IMR-90 (cell line): Measurements from ENCODE around the gene FGF19. TPM values are rescaled to one million over a fixed set of nuclear protein-coding genes. Genes with fewer than 3 reads are reported as not detected.
"Not testable (repeated sequence)": the region's sequence is repeated elsewhere in the genome, so short reads cannot be mapped to it uniquely, and the experiment has no call there.

Experiments
- ATAC-seq: fragments of 200-7000 bp; cut with Tn5 transposase; 2 replicates; pipeline ENCODE4 v1.9.1; 2020; ENCODE audit warnings: low read depth, mild to moderate bottlenecking, moderate library complexity
- BruUV-seq: library from RNA; stranded (reverse); fragments of 400-500 nt; replicated peaks from 2 replicates; lab custom pipeline; 2021; lab: Mats Ljungman, UMichigan
- CTCF ChIA-PET: fragments of 300-600 bp; formaldehyde crosslinking; extraction: SDS; loops from one replicate; lab custom pipeline; 2021; ENCODE audit warnings: antibody characterized with exemption; lab: Yijun Ruan, JAX
- POLR2A ChIA-PET: fragments of 300-600 bp; sonication (Branson Sonifier 250); formaldehyde crosslinking; loops from one replicate; lab custom pipeline; 2022; ENCODE audit warnings: antibody characterized with exemption; ENCODE audit not compliant: unreplicated experiment; lab: Charles Lee
- DNase-seq: peaks from one replicate; pipeline ENCODE4 v3.0.0; 2013
- H2AFZ ChIP-seq: replicated peaks from 2 replicates; pipeline ENCODE3; 2013; ENCODE audit warnings: low read length, mild to moderate bottlenecking; ENCODE audit not compliant: poor library complexity
- H2AK5ac ChIP-seq: 2 replicates; pipeline ENCODE4 v1.6.1; 2013; ENCODE audit warnings: low read depth, low read length, inconsistent platforms
- H2AK9ac ChIP-seq: replicated peaks from 2 replicates; pipeline ENCODE3; 2013; ENCODE audit warnings: mild to moderate bottlenecking, low read depth, low read length, moderate library complexity; ENCODE audit not compliant: poor library complexity
- H2BK120ac ChIP-seq: 2 replicates; pipeline ENCODE4 v1.6.1; 2013; ENCODE audit warnings: low read depth, low read length, inconsistent platforms
- H2BK15ac ChIP-seq: 3 replicates; pipeline ENCODE4 v1.6.1; 2013; ENCODE audit warnings: low read depth, low read length, inconsistent platforms
- H2BK20ac ChIP-seq: 2 replicates; pipeline ENCODE4 v1.6.1; 2013; ENCODE audit warnings: low read depth, mild to moderate bottlenecking, inconsistent platforms, low read length, moderate library complexity
- H2BK5ac ChIP-seq: 2 replicates; pipeline ENCODE4 v1.6.1; 2013; ENCODE audit warnings: mild to moderate bottlenecking, low read depth, low read length, inconsistent platforms; ENCODE audit not compliant: poor library complexity, severe bottlenecking
- H3K14ac ChIP-seq: replicated peaks from 2 replicates; pipeline ENCODE4 v1.6.1; 2013; ENCODE audit warnings: low read depth, low read length, inconsistent platforms
- H3K18ac ChIP-seq: 2 replicates; pipeline ENCODE4 v1.6.1; 2013; ENCODE audit warnings: low read depth, low read length, control low read depth
- H3K23ac ChIP-seq: 2 replicates; pipeline ENCODE4 v1.6.1; 2013; ENCODE audit warnings: low read depth, low read length, inconsistent platforms
- H3K27ac ChIP-seq: 2 replicates; pipeline ENCODE4 v1.5.1; 2013; ENCODE audit warnings: mild to moderate bottlenecking, control low read depth, low read length; ENCODE audit not compliant: insufficient read depth
- H3K27me3 ChIP-seq: 2 replicates; pipeline ENCODE4 v1.6.1; 2013; ENCODE audit warnings: low read length; ENCODE audit not compliant: control insufficient read depth, insufficient read depth
- H3K36me3 ChIP-seq: 2 replicates; pipeline ENCODE4 v1.6.1; 2013; ENCODE audit warnings: low read length, mixed read lengths; ENCODE audit not compliant: control insufficient read depth, insufficient read depth
- H3K4ac ChIP-seq: 2 replicates; pipeline ENCODE4 v1.6.1; 2013; ENCODE audit warnings: low read depth, low read length, inconsistent platforms
- H3K4me1 ChIP-seq: 2 replicates; pipeline ENCODE4 v1.6.1; 2013; ENCODE audit warnings: low read length, mixed read lengths; ENCODE audit not compliant: control insufficient read depth, insufficient read depth
- H3K4me2 ChIP-seq: 2 replicates; pipeline ENCODE4 v1.6.1; 2013; ENCODE audit warnings: low read depth, mild to moderate bottlenecking, control low read depth, low read length, moderate library complexity
- H3K4me3 ChIP-seq: 2 replicates; pipeline ENCODE4 v1.5.1; 2013; ENCODE audit warnings: low read depth, mild to moderate bottlenecking, control low read depth, low read length, moderate library complexity; ENCODE audit not compliant: insufficient read depth
- H3K56ac ChIP-seq: 2 replicates; pipeline ENCODE4 v1.6.1; 2013; ENCODE audit warnings: low read length, inconsistent platforms; ENCODE audit not compliant: insufficient read depth; ENCODE audit errors: extremely low read depth
- H3K79me1 ChIP-seq, 2 experiments: 2 replicates each; pipeline ENCODE4 v1.6.1; 2013; ENCODE audit warnings: low read length in 2 of 2, inconsistent platforms in 1 of 2, low read depth in 1 of 2
- H3K9ac ChIP-seq: 2 replicates; pipeline ENCODE4 v1.6.1; 2013; ENCODE audit warnings: low read depth, low read length, control low read depth
- H3K9me1 ChIP-seq: 2 replicates; pipeline ENCODE4 v1.6.1; 2013; ENCODE audit warnings: low read length, inconsistent platforms; ENCODE audit not compliant: insufficient read depth
- H3K9me3 ChIP-seq: 2 replicates; pipeline ENCODE4 v1.6.1; 2013; ENCODE audit warnings: low read length; ENCODE audit not compliant: control insufficient read depth, insufficient read depth
- H4K20me1 ChIP-seq: 2 replicates; pipeline ENCODE4 v1.6.1; 2013; ENCODE audit warnings: low read length, inconsistent platforms; ENCODE audit not compliant: insufficient read depth
- H4K5ac ChIP-seq: 2 replicates; pipeline ENCODE4 v1.6.1; 2013; ENCODE audit warnings: mild to moderate bottlenecking, low read depth, low read length, control low read depth
- H4K8ac ChIP-seq, 2 experiments: 2 replicates each; pipeline ENCODE4 v1.6.1; 2013; ENCODE audit warnings: low read depth in 2 of 2, low read length in 2 of 2, control low read depth in 1 of 2, inconsistent platforms in 1 of 2
- H4K91ac ChIP-seq: 2 replicates; pipeline ENCODE4 v1.6.1; 2013; ENCODE audit warnings: low read depth, low read length, inconsistent platforms; ENCODE audit not compliant: insufficient read depth
- WGBS, 2 experiments: methylation state at CpG; one replicate each; pipeline versions ENCODE4 v1.1.5 to v1.1.7; 2013; ENCODE audit warnings: missing lambda C conversion rate in 2 of 2; ENCODE audit not compliant: insufficient read length in 1 of 2; ENCODE audit errors: extremely low coverage in 2 of 2; 5-methylcytosine and 5-hydroxymethylcytosine counted together
- dilution Hi-C: fragments of 300-500 bp; cut with HindIII; formaldehyde crosslinking; loops from one replicate; pipeline ENCODE4 v1.14.3; 2018; ENCODE audit warnings: low sequenced_read_pairs; ENCODE audit not compliant: unreplicated experiment
- in situ Hi-C: fragments of 300-500 bp; cut with MboI; formaldehyde crosslinking; loops from 3 replicates; pipeline ENCODE4 v1.14.3; 2019; ENCODE audit warnings: low sequenced_read_pairs, inconsistent platforms, mixed read lengths
- intact Hi-C: fragments of 100-400 bp; cut with micrococcal nuclease; formaldehyde crosslinking; loops from 2 replicates; pipeline ENCODE4 v1.10.0; 2022
- polyA plus RNA-seq, 3 experiments: library from polyadenylated mRNA; depleted of rRNA; stranded (reverse); fragments of >200 nt; gene quantifications; 2 replicates each; pipeline ENCODE4 v1.2.3, GENCODE V29; 2012; ENCODE audit warnings: low replicate concordance in 1 of 3
- total RNA-seq: library from RNA; depleted of rRNA; stranded (reverse); fragments of >200 nt; gene quantifications from 2 replicates; pipeline ENCODE4 v1.2.3, GENCODE V29; 2012

The FGF19 gene
- total and polyA plus RNA-seq, 2 of the 4 experiments (the other 2 are of a cell fraction) = not detected

GRCh38 chr11:69695995-69696394, 7.8 kb downstream of the FGF19 start:
- H3K79me1 ChIP-seq, H3K9ac ChIP-seq, H3K27ac ChIP-seq, H3K56ac ChIP-seq, BruUV-seq, H2BK20ac ChIP-seq, H2AK5ac ChIP-seq, H3K23ac ChIP-seq, H4K5ac ChIP-seq, H3K9me3 ChIP-seq, H2AFZ ChIP-seq, in situ Hi-C loops, H4K91ac ChIP-seq, H3K18ac ChIP-seq, H3K4me3 ChIP-seq, H3K4me2 ChIP-seq, H3K36me3 ChIP-seq, H2BK15ac ChIP-seq, H3K4ac ChIP-seq, H2BK5ac ChIP-seq, H3K14ac ChIP-seq, H3K4me1 ChIP-seq, H4K8ac ChIP-seq, dilution Hi-C loops, CTCF ChIA-PET, ATAC-seq, intact Hi-C loops, H2AK9ac ChIP-seq, H2BK120ac ChIP-seq, H4K20me1 ChIP-seq, POLR2A ChIA-PET, DNase-seq, H3K9me1 ChIP-seq: not testable (repeated sequence)
- peaks cover 32% of the 10 kb centered on the region for H3K27me3 ChIP-seq
- WGBS, 2 experiments = no CpG with 5 or more reads among the region's 6 CpGs
